HG03439 (cell line): ENCODE measurements around the gene SSBP3.

Experiments
- ATAC-seq: cut with Tn5 transposase; IDR thresholded peaks from one replicate; pipeline ENCODE4 v1.9.1; 2021; ENCODE audit warnings: mild to moderate bottlenecking, moderate library complexity; ENCODE audit not compliant: unreplicated experiment

SSBP3 gene

DNA sequence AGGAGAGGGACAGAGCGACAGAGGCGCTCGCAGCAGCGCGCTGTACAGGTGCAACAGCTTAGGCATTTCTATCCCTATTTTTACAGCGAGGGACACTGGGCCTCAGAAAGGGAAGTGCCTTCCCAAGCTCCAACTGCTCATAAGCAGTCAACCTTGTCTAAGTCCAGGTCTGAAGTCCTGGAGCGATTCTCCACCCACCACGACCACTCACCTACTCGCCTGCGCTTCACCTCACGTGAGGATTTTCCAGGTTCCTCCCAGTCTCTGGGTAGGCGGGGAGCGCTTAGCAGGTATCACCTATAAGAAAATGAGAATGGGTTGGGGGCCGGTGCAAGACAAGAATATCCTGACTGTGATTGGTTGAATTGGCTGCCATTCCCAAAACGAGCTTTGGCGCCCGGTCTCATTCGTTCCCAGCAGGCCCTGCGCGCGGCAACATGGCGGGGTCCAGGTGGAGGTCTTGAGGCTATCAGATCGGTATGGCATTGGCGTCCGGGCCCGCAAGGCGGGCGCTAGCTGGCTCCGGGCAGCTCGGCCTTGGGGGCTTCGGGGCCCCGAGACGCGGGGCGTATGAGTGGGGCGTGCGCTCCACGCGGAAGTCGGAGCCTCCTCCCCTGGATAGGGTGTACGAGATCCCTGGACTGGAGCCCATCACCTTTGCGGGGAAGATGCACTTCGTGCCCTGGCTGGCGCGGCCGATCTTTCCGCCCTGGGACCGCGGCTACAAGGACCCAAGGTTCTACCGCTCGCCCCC, 206.3 kb downstream of the SSBP3 start, which contains the start of the genes CYB5RL and MRPL37:
TSS of gene CYB5RL (minus strand) at position 266 of the 754 bp plus-strand sequence. CDS start 4,414 bp downstream, outside the sequence.
TSS of gene MRPL37 (plus strand) at position 403 of the 754 bp plus-strand sequence. CDS start at position 480, 77 bp downstream.
- peak; percentile 95 for ATAC-seq

DNA sequence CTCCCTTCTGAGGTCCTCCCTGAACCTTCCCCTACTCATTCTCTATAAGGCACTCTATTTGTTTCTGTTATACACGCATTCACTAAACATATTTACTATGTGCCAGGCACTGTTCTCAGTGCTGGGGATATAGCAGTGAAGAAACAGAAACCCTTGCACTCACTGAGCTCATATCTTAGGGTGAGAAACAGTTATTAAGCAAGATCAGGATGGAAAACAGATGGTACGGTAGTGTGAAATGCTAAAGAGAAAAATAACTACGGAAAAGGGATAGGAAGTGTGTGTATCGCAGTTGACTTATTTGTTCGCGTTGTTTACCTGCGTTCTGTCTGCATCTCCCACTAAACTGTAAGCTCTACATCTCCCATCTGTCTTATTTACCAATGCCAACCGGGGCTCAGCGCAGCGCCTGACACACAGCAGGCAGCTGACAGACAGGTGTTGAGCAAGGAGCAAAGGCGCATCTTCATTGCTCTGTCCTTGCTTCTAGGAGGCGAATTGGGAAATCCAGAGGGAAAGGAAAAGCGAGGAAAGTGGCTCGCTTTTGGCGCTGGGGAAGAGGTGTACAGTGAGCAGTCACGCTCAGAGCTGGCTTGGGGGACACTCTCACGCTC, 206.9 kb downstream of the SSBP3 start:
- ATAC-seq, result no peak

DNA sequence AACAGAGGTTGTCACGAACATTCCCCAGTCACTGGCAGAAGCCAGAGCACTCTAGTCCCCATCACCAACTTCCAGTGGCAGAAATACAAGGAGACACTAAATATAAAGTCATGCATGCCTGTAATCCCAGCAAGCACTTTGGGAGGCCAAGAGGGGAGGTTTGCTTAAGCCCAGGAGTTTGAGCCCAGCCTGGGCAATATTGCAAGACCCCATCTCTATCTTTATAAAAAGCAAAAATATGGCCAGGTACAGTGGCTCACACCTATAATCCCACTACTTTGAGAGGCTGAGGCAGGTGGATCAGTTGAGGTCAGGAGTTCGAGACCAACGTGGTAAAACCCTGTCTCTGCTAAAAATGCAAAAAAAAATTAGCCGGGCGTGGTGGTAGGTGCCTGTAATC, 212.7 kb downstream of the SSBP3 start:
- ATAC-seq, result no peak

DNA sequence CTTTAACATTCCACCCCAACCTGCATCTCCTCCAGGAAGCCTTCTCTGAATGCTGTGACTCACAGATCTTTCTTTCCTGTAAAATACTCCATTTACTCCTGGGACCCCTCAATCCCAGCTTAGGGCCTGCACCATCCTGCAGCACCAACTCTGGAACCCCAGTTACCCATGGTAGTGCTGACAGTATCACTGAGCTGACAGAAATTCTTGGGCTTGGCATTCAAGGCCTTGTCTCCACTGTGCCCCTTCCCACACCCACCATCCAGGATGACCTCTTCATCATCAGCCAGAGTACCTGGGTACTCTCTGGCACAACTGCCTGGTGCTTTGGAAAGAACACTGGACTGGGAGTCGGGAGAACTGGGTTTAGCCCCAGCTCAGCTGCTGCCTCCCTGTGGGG, 214.7 kb downstream of the SSBP3 start:
- no peak for ATAC-seq

DNA sequence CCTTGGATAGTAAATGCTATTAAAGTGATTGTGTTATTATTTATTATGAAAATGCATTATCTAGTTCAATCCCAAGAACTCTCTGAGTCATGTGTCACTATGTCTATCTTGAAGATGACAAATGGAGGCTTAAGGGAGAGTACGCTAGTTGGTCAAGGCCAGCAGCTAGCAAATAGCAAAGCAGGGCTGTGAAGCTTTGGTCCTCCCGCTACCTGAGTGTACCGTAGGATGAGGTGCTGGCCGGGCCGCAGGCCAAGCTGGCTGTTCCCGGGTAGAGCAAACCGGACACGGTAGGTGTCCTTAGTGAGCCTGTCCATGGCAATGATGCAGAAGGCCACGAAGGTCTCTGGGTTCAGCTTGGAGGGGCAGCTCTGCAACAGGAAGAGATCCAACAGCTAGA, 215.7 kb downstream of the SSBP3 start:
- ATAC-seq, result no peak

DNA sequence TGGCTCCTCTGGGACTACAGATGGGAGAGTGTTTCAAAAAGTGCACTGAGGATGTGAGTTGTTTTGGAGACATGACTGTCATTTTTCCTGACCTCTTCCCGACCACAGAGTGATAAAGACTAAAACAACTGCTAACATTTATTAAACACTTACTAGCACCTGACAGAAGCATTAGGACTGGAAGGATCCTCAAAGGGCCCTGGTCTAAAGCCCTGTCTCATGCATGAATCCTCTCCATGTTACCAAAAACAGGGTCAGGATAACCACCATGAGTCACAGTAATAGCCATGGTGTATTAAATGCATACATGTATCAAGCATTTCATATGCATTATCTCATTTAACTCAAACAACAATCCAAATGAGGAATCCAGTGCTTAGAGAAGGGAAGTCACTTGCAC, 217.9 kb downstream of the SSBP3 start:
- ATAC-seq, result no peak

DNA sequence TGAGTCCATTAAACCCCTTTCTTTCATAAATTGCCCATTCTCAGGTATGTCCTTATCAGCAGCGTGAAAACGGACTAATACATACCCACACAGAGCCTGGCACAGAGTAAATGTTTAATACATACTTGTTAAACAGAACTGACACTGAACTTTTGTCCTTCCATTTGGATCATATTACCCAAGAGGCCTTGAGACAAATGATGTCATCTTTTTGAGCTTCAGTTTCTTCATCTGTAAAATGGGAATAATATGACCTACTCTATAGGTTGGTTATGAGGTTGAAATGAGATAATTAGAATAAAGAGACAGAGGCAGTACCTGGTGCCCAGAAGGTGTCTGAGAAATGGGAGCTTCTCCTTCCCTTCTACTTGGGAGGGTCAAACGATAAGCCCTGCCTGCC, 220.1 kb downstream of the SSBP3 start:
- ATAC-seq, result no peak

DNA sequence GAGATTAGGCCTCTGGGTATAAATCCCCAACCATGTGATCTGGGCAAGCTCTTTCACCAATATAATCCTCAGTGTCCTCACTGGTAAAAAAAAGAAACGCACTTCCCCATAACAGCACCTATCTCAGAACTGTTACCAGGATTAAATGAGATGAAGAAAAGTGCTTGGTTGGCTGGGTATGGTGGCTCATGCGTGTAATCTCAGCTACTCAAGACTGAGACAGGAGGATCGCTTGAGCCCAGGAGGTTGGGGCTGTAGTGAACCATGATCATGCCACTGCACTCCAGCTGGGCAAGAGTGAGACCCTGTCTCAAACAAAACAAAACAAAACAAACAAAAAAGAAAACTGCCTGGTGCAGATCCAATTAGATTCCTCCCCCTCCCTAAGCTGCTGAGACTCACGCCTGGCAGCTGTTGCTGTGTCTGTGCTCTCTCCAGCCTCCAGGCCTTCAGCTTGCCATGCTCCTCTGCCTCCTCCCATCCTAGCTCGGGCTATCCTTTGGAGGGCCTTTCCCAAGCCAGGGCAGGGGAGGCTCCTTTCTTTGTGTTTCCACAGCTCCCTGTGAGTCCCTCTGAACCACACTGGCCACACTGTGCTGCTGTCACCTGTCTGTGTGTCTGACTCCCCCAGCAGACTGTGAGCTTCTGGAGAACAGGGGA, 225.4 kb downstream of the SSBP3 start:
- ATAC-seq, result no peak

DNA sequence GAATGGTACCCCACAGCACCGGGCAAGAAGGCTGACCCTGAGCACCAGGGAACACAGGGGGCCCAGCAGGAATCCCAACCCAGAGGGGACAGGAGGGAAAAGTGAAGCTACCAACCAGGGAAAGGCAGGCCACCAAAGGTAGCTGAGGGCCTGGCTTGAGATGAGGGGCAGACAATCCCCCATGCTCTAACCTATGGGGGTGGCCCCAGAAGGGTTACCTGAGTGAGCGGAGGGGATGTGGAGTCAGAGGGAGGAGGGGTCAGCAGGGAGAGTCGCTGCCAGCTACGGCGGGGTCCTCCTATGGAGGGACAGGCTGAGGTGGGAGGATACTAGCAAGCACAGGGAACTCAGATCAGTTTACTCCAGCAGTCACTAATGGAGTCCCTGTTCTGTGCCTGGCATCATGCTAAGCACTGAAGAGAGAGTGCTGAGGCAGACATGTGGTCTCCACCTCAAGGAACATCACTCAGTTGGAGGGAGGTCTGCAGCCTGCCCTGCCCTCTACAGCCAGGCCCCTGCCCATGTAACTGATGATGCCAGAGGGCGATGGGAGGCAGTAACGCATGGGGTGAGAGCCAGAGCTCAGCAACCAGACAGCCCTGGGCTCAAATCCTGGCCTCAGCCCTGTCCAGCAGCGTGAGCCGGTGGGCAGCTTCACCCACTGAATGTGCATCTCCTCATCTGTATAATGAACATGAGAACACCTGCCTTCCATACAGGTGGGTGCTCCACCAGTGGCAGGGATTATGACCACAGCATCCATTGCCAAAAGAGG, 227.7 kb downstream of the SSBP3 start:
- ATAC-seq, result no peak

DNA sequence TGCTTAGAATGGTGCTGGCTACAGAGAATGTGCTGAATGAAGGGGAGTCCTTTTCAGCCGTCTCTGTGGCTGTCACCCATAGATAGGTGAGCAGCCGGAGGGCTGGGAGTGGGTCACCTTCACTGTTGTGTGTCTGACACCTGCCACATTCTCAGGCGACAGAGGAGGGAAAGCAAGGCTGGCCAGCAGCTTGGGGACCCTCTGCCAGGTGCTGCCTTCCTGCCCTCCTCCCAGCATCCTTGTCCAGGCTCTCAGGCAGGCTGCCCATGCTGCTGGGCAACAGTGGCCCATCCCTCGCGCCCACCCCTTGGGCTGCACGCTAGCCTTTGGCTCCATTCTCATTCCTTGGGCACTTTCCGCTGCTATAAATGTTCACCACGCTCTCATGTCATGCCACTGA, 228.5 kb downstream of the SSBP3 start:
- no peak for ATAC-seq

DNA sequence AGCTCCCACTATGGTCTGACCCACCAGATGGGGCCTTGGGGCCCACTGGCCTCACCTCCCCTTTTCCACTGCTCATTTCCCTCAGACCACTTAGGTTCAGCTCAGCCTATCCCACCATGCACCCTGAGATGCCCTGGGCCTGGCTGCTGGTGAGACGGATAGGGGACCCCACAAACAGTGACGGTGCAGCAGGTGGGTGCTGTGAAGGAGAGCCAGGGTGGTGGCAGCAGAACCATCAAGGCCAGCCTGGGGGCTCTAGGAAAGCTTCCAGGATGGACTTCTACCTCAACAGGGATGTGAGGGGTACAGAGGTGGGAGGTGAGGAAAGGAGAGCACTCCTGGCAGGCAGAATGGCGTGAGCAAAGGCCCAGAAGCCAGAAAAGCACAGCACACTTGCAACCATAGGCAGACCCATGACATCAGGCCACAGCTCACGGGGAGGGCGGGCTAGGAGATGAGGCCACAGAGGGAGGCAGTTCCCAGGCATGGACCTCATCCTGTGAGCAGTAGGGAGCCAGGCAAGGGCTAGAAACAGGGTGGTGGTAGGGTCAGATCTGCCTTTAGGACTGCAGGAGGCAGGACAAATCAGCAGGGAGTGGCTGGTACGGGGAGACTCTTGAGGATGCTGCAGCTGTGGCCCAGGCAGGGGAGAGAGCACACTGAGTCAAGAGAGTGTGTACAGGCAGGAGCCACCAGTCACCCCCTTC, 229.4 kb downstream of the SSBP3 start:
- ATAC-seq, result no peak
